ENCODE measurements around the gene ITPR1.

Gene ITPR1

GRCh38 chr3:4693620-4694019 lies 200.5 kb downstream of the ITPR1 start:
- DNase-seq: no peak

DNA sequence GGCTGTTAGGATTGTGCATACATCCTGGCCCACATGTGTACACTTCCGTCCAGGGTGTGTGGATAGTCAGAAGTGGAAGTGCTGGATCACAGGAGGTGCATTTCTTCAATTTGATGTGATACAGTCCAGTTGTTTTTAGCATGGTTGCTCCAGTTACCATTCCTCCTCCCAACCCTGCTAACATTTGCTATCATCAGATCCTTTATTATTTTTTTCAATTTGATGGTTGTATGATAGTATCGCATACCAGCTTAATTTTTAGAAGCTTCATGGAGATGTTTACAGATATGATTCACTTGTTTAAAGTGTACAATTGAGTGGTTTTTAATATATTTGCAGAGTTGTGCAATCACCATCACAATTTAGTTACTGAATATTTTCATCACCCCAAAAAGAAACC lies 202.7 kb downstream of the ITPR1 start:
- no peak for DNase-seq

DNA sequence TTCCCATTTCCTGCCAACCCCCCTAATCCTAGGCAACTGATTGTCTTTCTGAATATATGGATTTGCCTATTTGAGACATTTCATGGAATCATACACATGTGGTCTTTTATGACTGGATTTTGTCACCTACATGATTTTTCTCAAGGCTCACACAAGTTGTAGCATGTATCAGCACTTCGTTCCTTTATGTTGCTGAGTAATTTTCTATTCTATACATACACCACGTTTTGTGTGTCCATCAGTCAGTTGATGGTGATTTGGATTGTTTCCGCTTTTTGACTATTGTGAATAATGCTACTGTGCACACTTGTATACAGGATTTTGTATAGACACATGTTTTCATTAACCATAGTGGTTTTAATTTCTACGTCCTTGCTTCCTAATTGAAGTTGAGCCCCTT lies 203.1 kb downstream of the ITPR1 start:
- DNase-seq: no peak

DNA sequence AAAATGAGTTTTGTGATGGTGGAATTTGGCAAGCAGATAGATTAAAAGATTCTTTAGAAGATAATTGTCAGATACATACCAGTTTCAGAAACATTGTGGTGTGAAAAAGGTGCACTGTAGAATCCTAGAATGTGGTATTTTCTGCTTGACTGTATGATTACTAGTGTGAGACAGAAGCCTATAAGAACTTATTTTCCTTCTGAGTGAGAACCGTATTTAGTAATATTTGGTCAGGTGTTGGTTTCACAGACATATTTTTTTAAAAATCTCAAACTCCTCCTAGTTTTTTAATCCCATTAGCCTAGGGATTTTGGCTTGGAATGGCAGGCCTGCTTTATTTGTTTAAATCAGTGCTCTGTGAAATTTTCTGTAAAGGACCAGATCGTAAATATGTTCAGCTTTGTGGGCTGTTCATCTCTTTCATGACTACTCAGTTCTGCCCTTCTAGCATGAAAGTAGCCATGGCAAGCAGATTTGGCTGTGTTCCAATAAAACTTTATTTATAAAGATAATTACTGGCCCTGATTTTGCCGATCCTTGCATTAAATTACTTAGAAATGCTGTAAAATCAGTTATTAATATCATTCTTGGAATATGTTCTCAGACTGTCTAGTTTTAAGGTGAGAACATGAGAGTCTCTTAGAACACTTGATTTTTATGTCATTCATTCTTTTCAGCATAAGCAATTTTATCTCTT lies 205.1 kb downstream of the ITPR1 start:
- DNase-seq: no peak

- DNase-seq: no peak
Measured at GRCh38 chr3:4703054-4703480, 209.9 kb downstream of the ITPR1 start.

DNA sequence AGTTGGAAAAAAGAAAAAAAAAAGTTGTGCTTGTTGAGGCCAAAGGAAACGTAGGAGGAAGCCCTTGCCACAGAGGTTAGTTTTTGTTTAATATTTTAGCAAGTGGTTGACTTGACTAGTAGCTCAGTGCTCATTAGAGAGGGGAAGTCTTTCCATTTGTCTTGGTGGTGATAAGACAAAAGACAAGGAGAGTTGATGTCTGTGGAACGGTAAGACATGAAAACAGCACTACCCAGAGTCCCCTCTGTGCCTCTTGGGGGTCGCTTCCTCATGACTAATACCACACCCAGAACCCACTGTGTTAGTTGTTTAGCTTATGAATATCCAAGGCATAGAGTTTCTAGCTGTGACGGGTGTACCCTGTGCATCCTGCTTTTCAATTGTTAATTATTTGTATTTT lies 211.4 kb downstream of the ITPR1 start:
- DNase-seq: no peak

DNA sequence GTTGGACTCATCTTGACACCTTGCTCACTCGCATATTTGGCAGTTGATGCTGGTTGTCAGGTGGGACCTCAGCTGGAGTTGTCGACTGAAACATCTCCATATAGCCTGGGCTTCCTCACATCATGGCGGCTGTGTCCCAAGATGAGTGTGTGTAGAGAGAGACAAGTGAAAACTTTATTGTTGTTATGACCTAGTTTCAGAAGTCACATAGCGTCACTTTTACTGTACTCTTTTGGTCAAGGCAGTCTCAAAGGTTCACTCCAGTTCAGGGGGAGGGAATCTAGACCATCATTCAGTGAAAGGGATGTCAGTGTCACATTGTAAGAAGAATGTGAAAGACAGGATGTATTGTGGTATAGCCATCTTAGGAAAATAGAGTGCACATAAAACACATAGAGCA lies 214.2 kb downstream of the ITPR1 start:
- no peak for DNase-seq

DNA sequence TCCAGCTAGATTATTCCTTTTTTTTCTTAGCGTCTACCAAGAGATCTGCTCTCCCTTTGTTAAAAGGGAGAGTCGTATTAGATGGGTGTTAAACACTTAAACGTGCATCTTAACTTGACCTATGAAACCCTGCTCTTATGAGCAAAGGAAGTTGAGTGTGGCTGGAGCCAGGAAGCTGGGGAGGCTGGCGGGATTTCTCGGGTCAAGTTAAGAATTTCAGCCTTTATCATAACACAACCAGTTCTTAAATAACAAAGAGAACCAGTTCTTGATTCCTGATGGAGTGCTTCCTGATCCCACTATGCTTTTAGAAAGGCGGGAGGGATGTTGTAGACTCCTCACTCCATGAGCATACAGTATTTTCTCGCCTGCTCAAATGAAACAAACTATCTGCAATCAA lies 215.1 kb downstream of the ITPR1 start:
- DNase-seq: no peak

DNA sequence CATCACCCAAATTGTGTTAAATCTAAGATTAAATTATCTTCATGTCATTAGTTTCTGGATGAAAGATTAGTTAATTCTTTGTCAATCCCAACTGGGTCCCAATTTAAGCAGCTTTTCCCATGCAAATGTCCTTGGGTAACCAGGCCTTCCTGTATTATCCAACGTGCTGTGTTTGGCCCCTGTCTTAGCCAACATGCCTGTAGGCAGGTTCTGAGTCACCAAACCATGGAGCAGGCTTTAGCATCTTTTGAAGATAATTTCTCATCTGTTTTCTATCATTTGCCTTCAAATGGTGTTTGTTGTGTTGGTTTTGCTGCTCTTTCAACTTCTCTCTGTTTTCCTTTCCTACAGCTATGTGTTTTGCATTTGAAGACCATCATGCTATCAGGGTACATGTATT lies 216.2 kb downstream of the ITPR1 start:
- no peak for DNase-seq

DNA sequence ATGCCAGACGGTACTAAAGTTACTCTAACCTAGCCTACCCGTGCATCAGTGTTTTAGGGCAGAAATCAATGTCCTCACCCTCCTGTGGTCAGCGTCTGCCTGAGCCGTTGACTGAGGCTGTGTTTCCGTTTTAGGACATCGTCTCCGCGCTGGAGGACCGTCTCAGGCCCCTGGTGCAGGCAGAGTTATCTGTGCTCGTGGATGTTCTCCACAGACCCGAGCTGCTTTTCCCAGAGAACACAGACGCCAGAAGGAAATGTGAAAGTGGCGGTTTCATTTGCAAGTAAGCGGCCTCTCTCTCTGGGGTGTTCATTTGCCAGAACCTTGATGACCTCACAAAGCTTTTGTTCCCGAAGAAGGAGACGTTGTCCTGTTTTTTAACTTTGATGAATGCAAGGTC lies 217.0 kb downstream of the ITPR1 start:
- DNase-seq: no peak

GRCh38 chr3:4711680-4711992 lies 218.5 kb downstream of the ITPR1 start:
- no peak for DNase-seq

- DNase-seq: no peak
Measured at GRCh38 chr3:4712109-4712508, 219.0 kb downstream of the ITPR1 start.

DNA sequence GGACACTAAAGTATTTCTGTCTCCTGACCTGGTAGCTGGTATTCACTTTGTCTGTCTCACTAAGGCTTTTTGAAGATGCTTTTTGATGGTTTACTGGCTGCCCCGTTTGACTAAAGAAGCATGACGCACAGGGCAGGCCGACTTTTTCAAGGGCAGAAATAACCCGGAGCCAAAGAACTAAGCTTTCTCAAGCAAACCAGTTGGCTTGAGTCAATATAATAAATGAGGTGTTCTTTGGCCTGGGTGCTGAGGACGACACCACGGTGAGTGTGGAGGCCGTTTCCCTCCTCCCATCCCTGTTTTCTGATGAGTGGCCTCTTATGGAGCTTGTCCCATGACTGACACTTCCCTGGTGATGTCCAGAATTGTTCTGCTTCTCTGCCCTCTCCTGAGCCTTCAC lies 220.9 kb downstream of the ITPR1 start:
- no peak for DNase-seq

GRCh38 chr3:4716266-4716665 lies 223.1 kb downstream of the ITPR1 start:
- DNase-seq: no peak

- DNase-seq: no peak
Measured at GRCh38 chr3:4716706-4717362, 223.7 kb downstream of the ITPR1 start.

DNA sequence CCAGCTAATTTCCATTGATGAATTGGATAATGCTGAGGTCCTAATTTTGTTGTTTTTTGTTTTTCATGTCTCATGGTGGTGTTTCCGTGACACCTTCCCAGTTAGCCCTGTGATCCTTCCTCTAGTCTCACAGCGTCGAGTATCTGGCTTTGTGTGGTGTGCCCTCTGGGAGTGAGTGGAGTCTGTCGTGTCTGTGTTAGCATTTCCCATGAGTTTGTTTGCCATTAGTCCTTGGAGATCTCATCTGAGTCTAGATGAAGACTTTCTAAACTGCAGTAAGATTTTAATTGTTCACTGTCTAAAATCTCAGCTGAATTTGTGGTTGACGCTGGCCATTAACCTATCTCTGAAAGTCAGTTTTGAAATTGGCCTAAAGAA lies 224.2 kb downstream of the ITPR1 start:
- DNase-seq: no peak

- no peak for DNase-seq
Measured at GRCh38 chr3:4718179-4718736, 225.1 kb downstream of the ITPR1 start.

GRCh38 chr3:4719046-4719501 lies 225.9 kb downstream of the ITPR1 start:
- no peak for DNase-seq

DNA sequence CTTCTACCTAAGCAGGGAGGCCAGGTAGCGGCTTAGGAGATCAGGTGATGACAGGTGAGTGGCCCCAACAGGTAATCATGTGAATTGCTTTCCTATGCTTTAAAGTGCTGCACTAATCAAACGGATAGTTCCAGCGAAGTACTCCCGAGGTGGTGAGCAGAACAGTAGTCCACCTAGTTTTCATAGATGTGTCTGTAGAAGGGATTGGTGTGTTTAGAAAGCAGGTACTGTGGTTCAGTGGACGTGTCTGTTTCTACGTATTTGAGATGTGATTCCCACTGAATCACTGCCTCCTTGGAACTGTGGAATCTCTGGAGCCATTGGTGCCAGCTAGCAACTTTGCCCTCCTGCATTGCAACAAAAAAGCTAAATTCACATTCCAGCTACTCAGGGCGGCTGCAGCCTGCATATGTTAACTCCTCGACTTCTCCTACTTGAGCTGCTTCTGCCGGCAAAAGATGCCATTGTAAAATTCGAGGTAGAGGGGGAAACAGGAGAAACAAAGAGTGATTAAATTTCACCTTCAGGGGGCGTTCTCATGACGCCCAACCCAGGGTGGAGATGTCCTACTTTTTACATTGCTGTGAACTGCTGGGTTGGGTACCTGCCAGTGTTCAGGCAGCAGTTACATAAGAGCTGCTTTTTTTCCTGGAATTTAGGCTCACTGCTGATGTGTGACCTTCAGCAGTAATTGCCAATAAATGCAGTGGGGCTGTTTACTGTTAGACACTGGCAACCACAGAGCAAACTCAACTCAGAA lies 227.3 kb downstream of the ITPR1 start:
- DNase-seq: no peak

DNA sequence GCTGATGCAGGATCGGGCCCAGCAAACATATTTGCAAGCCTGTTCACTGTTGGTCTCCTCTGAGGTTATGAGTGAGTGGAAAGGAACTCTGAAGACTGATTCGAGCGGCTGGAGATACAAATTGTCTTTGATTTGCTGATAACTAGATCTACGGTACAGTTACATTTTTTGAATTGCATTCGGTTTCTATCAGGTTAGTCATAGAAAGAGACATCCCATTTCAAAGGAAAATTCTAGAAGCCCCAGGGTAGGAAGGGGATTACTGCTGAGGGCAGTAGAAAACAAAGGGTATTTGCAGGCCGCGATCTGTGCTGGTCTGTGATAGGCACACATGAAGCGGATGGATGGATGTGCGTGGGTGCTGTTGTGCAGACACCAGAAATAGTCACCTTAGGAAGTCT lies 228.4 kb downstream of the ITPR1 start:
- no peak for DNase-seq

DNA sequence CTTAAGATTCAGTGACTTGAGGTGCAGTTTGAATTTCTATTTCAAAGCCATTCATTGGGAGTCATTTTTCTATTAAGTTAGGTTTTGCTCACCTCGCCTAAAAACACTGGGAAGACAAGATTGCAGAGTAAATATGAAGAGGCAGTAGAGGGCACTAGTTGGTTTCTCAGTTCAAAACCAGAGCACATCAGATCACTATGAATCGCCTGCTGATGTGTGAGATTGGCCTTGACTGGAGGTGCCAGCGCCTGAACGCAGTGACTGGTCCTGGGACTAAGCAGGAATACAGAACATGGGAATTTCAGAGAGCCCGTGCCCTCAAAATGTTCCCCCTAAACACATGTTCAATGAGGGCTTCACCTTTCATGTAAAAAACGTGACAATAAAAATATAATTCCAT lies 229.0 kb downstream of the ITPR1 start:
- no peak for DNase-seq

DNA sequence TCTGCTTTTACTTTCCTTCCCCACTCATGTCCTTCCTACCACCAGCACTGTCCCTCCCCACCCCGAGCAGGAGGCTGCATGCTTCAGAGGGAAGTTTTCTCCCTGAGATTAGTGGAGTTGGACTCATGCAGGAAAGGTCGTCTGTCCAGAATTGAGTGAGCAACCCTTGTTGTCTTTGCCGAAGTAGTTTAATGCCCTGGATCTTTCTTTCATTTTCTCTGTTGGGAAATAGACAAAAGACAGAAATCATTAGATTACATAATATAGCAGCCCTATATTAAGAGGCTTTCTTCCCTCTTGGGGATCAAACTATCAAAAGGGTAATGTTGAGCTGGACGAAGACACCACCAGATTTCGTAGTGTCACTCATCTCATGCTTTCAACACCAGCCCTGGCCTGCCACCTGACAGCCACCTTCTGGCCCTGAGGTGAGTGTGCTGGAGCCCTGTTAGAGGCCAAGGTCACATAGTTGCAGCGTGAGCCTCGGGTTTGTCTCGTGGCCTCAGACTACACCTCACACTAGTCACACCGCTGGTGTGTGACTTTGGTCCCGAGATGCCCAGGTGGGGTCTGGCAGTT lies 231.0 kb downstream of the ITPR1 start:
- DNase-seq: no peak

DNA sequence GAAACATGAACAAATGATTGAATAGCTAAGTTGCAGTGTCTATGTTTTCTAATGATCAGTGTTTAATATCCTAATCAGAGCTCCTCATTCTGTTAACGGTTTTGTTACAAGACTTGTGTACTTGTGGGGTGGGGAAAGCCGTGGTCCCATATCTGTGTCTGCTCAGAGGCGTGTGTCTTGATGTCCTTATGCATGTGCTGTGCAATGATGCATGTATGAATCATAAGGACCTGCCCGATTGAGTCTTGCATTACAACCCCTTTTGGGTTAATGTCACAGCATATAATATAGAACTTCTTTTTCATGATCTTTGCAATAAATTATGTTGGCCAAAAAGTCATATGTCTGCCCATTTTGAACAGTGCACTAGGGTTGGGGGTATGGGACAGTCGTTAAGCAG lies 233.4 kb downstream of the ITPR1 start:
- DNase-seq: no peak

All from stimulated activated CD4-positive, alpha-beta T cell treated with anti-CD3 and anti-CD28 coated beads, Interleukin-1b, Interleukin-23, amount 100 ng/mL, for 48 hours (primary cell).